HG03095 (cell line): ENCODE results near the gene LIPG.

Experiments used
- ATAC-seq: cut with Tn5 transposase; IDR thresholded peaks from one replicate; pipeline ENCODE4 v1.9.1; 2021; ENCODE audit warnings: moderate library complexity; ENCODE audit not compliant: unreplicated experiment

LIPG gene

GRCh38 chr18:49631146-49631866 lies 69.4 kb downstream of the LIPG start:
- ATAC-seq, result no peak

GRCh38 chr18:49632588-49632987 lies 70.7 kb downstream of the LIPG start:
- no peak for ATAC-seq

GRCh38 chr18:49638209-49638785 lies 76.4 kb downstream of the LIPG start:
- no peak for ATAC-seq

GRCh38 chr18:49638891-49639557 lies 77.2 kb downstream of the LIPG start:
- no peak for ATAC-seq

- ATAC-seq, result no peak
These were observed 78.0 kb downstream of the LIPG start for GRCh38 chr18:49639643-49640391.

GRCh38 chr18:49640741-49641140 lies 78.9 kb downstream of the LIPG start:
- no peak for ATAC-seq

GRCh38 chr18:49645196-49645595 lies 83.3 kb downstream of the LIPG start:
- no peak for ATAC-seq

GRCh38 chr18:49645841-49646351 lies 84.0 kb downstream of the LIPG start:
- ATAC-seq, result no peak

GRCh38 chr18:49646873-49647272 lies 85.0 kb downstream of the LIPG start:
- ATAC-seq, result no peak

GRCh38 chr18:49647496-49648168 lies 85.8 kb downstream of the LIPG start:
- ATAC-seq, result no peak

GRCh38 chr18:49648326-49648725 lies 86.5 kb downstream of the LIPG start:
- ATAC-seq, result no peak
